Stimulated activated naive CD8-positive, alpha-beta T cell treated with anti-CD3 and anti-CD28 coated beads, Interleukin-15, Interleukin-2, amounts not matched to agents 100 U/mL and 50 U/mL, for 24 hours (primary cell): ENCODE data around the gene ST8SIA4.

ENCODE experiments used
- ATAC-seq: fragments of 150-1000 bp; cut with Tn5 transposase; one replicate; pipeline ENCODE4 v1.10.0; 2021
- DNase-seq: peaks from one replicate; pipeline ENCODE4 v3.0.0; 2021

ST8SIA4 gene

GRCh38 chr5:100779669-100780375 is 123.3 kb downstream of the ST8SIA4 start:
- ATAC-seq (peak; percentile 5), DNase-seq (no peak)

- peak; percentile 35 for ATAC-seq
- DNase-seq = no peak
Measured at GRCh38 chr5:100777680-100778300, 125.3 kb downstream of the ST8SIA4 start.

- no peak for ATAC-seq
- no peak for DNase-seq
Measured at GRCh38 chr5:100775533-100775855, 127.6 kb downstream of the ST8SIA4 start.

- no peak for DNase-seq
- no peak for ATAC-seq
Measured at GRCh38 chr5:100772548-100772947, 130.5 kb downstream of the ST8SIA4 start.

GRCh38 chr5:100772006-100772405 is 131.1 kb downstream of the ST8SIA4 start:
- no peak for ATAC-seq
- DNase-seq = no peak

- ATAC-seq = no peak
- no peak for DNase-seq
Measured at GRCh38 chr5:100771181-100771580, 131.9 kb downstream of the ST8SIA4 start.

- no peak for ATAC-seq
- no peak for DNase-seq
Measured at GRCh38 chr5:100768221-100768620, 134.9 kb downstream of the ST8SIA4 start.

- no peak for ATAC-seq
- DNase-seq = no peak
Measured at GRCh38 chr5:100762995-100763394, 140.1 kb downstream of the ST8SIA4 start.

- no peak for ATAC-seq
- DNase-seq = no peak
Measured at GRCh38 chr5:100762108-100762507, 141.0 kb downstream of the ST8SIA4 start.

- ATAC-seq = no peak
Measured at GRCh38 chr5:100761192-100761591, 141.9 kb downstream of the ST8SIA4 start.

GRCh38 chr5:100760688-100761087 is 142.4 kb downstream of the ST8SIA4 start:
- DNase-seq (no peak), ATAC-seq (no peak)

More at GRCh38 chr5:100761192-100761591, 141.9 kb downstream of the ST8SIA4 start:
- DNase-seq = no peak

GRCh38 chr5:100758780-100759179 is 144.3 kb downstream of the ST8SIA4 start:
- DNase-seq (no peak), ATAC-seq (no peak)

GRCh38 chr5:100758306-100758705 is 144.8 kb downstream of the ST8SIA4 start:
- no peak for ATAC-seq
- DNase-seq = no peak

GRCh38 chr5:100757618-100758017 is 145.5 kb downstream of the ST8SIA4 start:
- ATAC-seq = no peak

More at GRCh38 chr5:100757618-100758017, 145.5 kb downstream of the ST8SIA4 start:
- DNase-seq = no peak
